ENCODE data around the gene SCN9A. TPM values are rescaled to one million over a fixed set of nuclear protein-coding genes. Genes with fewer than 3 reads are reported as not detected.

SCN9A gene
- total and polyA plus RNA-seq, 12 donors: 0.30 to 7.9 (median 1.7) TPM

DNA sequence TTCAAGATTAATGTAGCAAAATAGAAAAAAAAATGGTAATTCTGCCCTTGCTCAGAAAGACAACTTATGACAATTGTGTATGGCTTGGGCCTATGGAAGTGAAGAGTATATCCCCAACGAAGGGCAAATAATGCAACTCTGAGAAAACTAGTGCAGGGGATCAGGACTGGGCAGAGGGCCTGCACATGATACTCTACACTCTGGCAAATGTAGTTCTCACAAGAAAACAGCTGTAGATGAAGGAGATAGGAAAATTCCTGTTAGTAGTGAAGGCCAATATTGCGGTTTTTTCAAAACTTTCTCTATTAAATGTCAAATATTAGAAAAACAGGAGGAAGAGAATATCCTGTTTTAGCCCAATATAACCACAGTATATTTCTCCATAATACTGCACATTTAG lies 77.8 kb downstream of the SCN9A start:
- TF ChIP-seq POLR2A (IDR thresholded peaks at IDR 0.05): no peak
- TF ChIP-seq, protein P1, sequence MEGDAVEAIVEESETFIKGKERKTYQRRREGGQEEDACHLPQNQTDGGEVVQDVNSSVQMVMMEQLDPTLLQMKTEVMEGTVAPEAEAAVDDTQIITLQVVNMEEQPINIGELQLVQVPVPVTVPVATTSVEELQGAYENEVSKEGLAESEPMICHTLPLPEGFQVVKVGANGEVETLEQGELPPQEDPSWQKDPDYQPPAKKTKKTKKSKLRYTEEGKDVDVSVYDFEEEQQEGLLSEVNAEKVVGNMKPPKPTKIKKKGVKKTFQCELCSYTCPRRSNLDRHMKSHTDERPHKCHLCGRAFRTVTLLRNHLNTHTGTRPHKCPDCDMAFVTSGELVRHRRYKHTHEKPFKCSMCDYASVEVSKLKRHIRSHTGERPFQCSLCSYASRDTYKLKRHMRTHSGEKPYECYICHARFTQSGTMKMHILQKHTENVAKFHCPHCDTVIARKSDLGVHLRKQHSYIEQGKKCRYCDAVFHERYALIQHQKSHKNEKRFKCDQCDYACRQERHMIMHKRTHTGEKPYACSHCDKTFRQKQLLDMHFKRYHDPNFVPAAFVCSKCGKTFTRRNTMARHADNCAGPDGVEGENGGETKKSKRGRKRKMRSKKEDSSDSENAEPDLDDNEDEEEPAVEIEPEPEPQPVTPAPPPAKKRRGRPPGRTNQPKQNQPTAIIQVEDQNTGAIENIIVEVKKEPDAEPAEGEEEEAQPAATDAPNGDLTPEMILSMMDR (IDR thresholded peaks at IDR 0.05): no peak
- intact Hi-C loops (cut with DNase I): no loop called here
- no peaks in the 10 kb centered on the region for H3K36me3 ChIP-seq (replicated peaks in 1 of 2)
- H3K27me3 ChIP-seq: no peaks in the 10 kb centered on the region
- no peak for DNase-seq
- H3K4me1 ChIP-seq (replicated peaks in 1 of 2): no peaks in the 10 kb centered on the region
- no peak overlapping the region for H3K4me3 ChIP-seq
- 58 to 76% (median 73%) methylated on average over 2 of the region's 2 CpGs for WGBS, 4 donors
- no peak overlapping the region for H3K27ac ChIP-seq
- H3K9me3 ChIP-seq (replicated peaks in 1 of 3): no peaks in the 10 kb centered on the region

DNA sequence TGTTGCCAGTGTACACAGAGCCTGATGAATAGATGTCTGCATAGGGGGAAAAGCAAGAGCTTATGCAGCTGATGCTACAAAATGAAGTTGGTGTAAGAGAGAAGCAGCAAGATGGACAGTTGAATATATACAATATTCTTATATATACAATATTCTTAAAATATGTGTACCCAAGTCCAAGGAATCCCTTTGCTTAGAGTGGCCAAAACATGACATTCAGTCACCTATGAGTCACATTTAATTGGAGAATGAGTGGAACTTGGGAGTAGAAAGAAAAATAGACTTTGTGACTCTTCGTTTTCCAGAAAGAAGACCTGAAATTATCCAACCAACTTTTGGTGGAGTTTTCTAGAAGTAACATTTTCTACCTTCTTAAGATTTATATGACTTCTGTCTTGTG lies 81.8 kb downstream of the SCN9A start:
- H3K27me3 ChIP-seq: no peaks in the 10 kb centered on the region
- intact Hi-C loops (cut with DNase I): no loop called here

DNA sequence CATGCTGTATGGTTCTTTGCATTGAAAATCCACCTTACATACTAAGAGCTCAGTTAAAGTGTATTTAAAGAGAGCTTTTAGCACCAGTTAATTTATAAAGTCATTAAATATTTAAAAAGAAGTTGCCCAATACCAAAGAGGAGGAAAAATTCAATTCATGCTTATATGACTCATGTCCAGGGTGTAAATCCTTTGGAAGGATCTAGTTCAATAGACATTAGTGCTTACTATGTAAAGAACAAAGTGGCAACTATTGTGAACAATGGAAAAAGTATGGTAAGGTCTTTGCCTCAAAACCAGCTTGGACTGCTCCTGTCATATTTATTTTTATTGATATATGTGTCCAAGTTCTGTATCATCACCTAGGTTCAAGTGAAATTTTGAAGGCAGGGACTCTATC lies 90.5 kb downstream of the SCN9A start:
- no peaks in the 10 kb centered on the region for H3K9me3 ChIP-seq (replicated peaks in 1 of 3)
- H3K27ac ChIP-seq: no peak overlapping the region
- no peaks in the 10 kb centered on the region for H3K36me3 ChIP-seq (replicated peaks in 1 of 2)
- H3K27me3 ChIP-seq: no peaks in the 10 kb centered on the region
- H3K4me1 ChIP-seq (replicated peaks in 1 of 2): no peaks in the 10 kb centered on the region
- no peak overlapping the region for H3K4me3 ChIP-seq
- intact Hi-C loops (cut with DNase I): no loop called here
- DNase-seq: no peak
- TF ChIP-seq, protein P1 (IDR thresholded peaks at IDR 0.05): no peak
- TF ChIP-seq POLR2A (IDR thresholded peaks at IDR 0.05): no peak

More for the DNA sequence above, 81.8 kb downstream of the SCN9A start:
- no peak for TF ChIP-seq POLR2A (IDR thresholded peaks at IDR 0.05)
- TF ChIP-seq, protein P1 (IDR thresholded peaks at IDR 0.05): no peak
- DNase-seq: no peak
- whole genome bisulfite sequencing, 4 donors: 35 to 81% (median 57%) methylated on average over 1 of the region's 1 CpG
- H3K36me3 ChIP-seq (replicated peaks in 1 of 2): no peaks in the 10 kb centered on the region
- no peaks in the 10 kb centered on the region for H3K4me1 ChIP-seq (replicated peaks in 1 of 2)
- no peak overlapping the region for H3K4me3 ChIP-seq
- no peaks in the 10 kb centered on the region for H3K9me3 ChIP-seq (replicated peaks in 1 of 3)
- H3K27ac ChIP-seq: no peak overlapping the region

DNA sequence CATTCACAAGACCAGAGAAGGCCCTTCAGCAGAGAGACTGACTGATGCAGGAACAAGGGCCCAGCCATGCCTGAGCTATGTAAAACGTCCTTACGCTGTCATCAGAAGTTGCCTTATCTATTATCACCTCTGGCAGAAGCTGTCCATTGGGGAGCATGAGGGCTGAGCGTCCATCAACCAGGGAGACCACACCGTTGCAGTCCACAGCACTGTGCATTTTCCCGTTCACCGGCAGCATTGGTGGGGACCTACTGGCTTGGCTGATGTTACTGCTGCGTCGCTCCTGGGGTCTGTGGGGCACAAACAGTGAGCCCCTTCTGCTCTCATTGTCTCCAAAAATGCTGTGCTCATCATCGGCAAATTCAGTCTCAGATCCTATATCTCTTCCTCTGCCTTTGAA lies 91.4 kb downstream of the SCN9A start:
- no peaks in the 10 kb centered on the region for H3K4me1 ChIP-seq (replicated peaks in 1 of 2)
- TF ChIP-seq, protein P1 (IDR thresholded peaks at IDR 0.05): no peak
- no peak for TF ChIP-seq POLR2A (IDR thresholded peaks at IDR 0.05)
- no peaks in the 10 kb centered on the region for H3K27me3 ChIP-seq
- no peaks in the 10 kb centered on the region for H3K36me3 ChIP-seq (replicated peaks in 1 of 2)
- H3K9me3 ChIP-seq (replicated peaks in 1 of 3): no peaks in the 10 kb centered on the region
- H3K4me3 ChIP-seq: no peak overlapping the region
- H3K27ac ChIP-seq: no peak overlapping the region
- no peak for DNase-seq
- 74 to 85% (median 84%) methylated on average over 5 to 9 of the region's 9 CpGs for WGBS, 4 donors
- intact Hi-C loops (cut with DNase I): no loop called here

All from adrenal gland (tissue), 12 donors.